Activated B cell treated with CpG ODN at 0.5 μM for 24 hours (primary cell): ENCODE results near the gene BLM. TPM values are rescaled to one million over a fixed set of nuclear protein-coding genes. Genes with fewer than 3 reads are reported as not detected.

Experiments used
- ATAC-seq: fragments of 200-7000 bp; cut with Tn5 transposase; one replicate; pipeline ENCODE4 v1.10.0; 2021; ENCODE audit warnings: low read depth, mild to moderate bottlenecking, moderate library complexity
- CTCF ChIA-PET: fragments of 350-600 bp; sonication (Branson Sonifier 250); formaldehyde crosslinking; loops from one replicate; lab custom pipeline; 2021; ENCODE audit warnings: antibody characterized with exemption; lab: Charles Lee
- POLR2A ChIA-PET: fragments of 350-600 bp; sonication (Branson Sonifier 250); formaldehyde crosslinking; loops from one replicate; lab custom pipeline; 2021; ENCODE audit warnings: antibody characterized with exemption; lab: Charles Lee
- DNase-seq: peaks from one replicate; pipeline ENCODE4 v3.0.0; 2022
- H3K27ac Mint-ChIP-seq: one replicate; pipeline ENCODE4 v1.8.0; 2020; ENCODE audit warnings: mixed read lengths
- H3K27me3 Mint-ChIP-seq: one replicate; pipeline ENCODE4 v1.8.0; 2021; ENCODE audit warnings: mixed read lengths
- H3K36me3 Mint-ChIP-seq: one replicate; pipeline ENCODE4 v1.8.0; 2021; ENCODE audit warnings: low read depth, mixed read lengths
- H3K4me1 Mint-ChIP-seq: one replicate; pipeline ENCODE4 v1.8.0; 2021; ENCODE audit warnings: mixed read lengths
- H3K4me3 Mint-ChIP-seq: one replicate; pipeline ENCODE4 v1.8.0; 2020; ENCODE audit warnings: mild to moderate bottlenecking, mixed read lengths
- H3K9me3 Mint-ChIP-seq: one replicate; pipeline ENCODE4 v1.8.0; 2020; ENCODE audit warnings: mixed read lengths
- CTCF ChIP-seq: fragments of 200-600 bp; IDR thresholded peaks from one replicate; pipeline ENCODE4 v1.8.0; 2022; ENCODE audit warnings: antibody characterized with exemption, mild to moderate bottlenecking
- intact Hi-C: fragments of 100-400 bp; cut with micrococcal nuclease; formaldehyde crosslinking; loops from one replicate; pipeline ENCODE4 v1.15.1; 2024
- total RNA-seq: library from RNA; stranded (reverse); gene quantifications from 2 replicates; pipeline ENCODE4 v1.2.3, GENCODE V29; 2022

BLM gene
- total RNA-seq, 1 donor from 2014 or later, result 23.4 TPM

- no peak for ATAC-seq
- Mint-ChIP-seq H3K27me3 (no peaks in the 10 kb centered on the region), H3K4me1 (peaks cover 31% of the 10 kb centered on the region), H3K9me3 (no peaks in the 10 kb centered on the region), H3K36me3 (no peaks in the 10 kb centered on the region), H3K27ac (no peak overlapping the region), H3K4me3 (no peak overlapping the region)
- ChIA-PET CTCF (interaction anchor here (0.8 to 1.2 kb wide), 2 partner anchors 9 to 105 kb away, joined by 3 to 4 read pairs; partner anchors contain the start of gene HDDC3), POLR2A (no interaction called here)
- no peak for TF ChIP-seq CTCF
- no peak for DNase-seq
- intact Hi-C loops, result no loop called here
Observed at GRCh38 chr15:90826886-90827435, 109.8 kb downstream of the BLM start.

- intact Hi-C loops, result no loop called here
Observed at GRCh38 chr15:90828111-90828510, 111.0 kb downstream of the BLM start.

GRCh38 chr15:90829126-90829525 is 112.0 kb downstream of the BLM start:
- CTCF ChIA-PET, result no interaction called here
- Mint-ChIP-seq H3K27ac (no peak overlapping the region), H3K27me3 (no peaks in the 10 kb centered on the region), H3K4me3 (no peak overlapping the region), H3K36me3 (no peaks in the 10 kb centered on the region), H3K9me3 (no peaks in the 10 kb centered on the region), H3K4me1 (peaks cover 24% of the 10 kb centered on the region)
- no peak for TF ChIP-seq CTCF
- ATAC-seq (no peak), DNase-seq (no peak)
- POLR2A ChIA-PET, result interaction anchor here (1.0 to 1.8 kb wide), 3 partner anchors 9 to 624 kb away, joined by 3 to 6 read pairs (median 6); no protein-coding TSS in a partner anchor
- intact Hi-C loops, result loop anchor here (1.0 kb wide), 1 partner anchor 9 kb away; no protein-coding TSS in a partner anchor

More at GRCh38 chr15:90828111-90828510, 111.0 kb downstream of the BLM start:
- H3K36me3 Mint-ChIP-seq, result no peaks in the 10 kb centered on the region
- ChIA-PET CTCF (no interaction called here), POLR2A (interaction anchor here (1.8 kb wide), 1 partner anchor 10 kb away, joined by 6 read pairs; no protein-coding TSS in a partner anchor)
- no peak for TF ChIP-seq CTCF
- no peak overlapping the region for H3K27ac Mint-ChIP-seq
- no peaks in the 10 kb centered on the region for H3K27me3 Mint-ChIP-seq
- no peak for ATAC-seq
- no peak for DNase-seq
- no peaks in the 10 kb centered on the region for H3K9me3 Mint-ChIP-seq
- no peak overlapping the region for H3K4me3 Mint-ChIP-seq
- peaks cover 31% of the 10 kb centered on the region for H3K4me1 Mint-ChIP-seq

- CTCF ChIA-PET, result no interaction called here
- H3K27ac Mint-ChIP-seq, result peak overlapping the region; percentile 57
- intact Hi-C loops, result loop anchor here (1.0 kb wide), 1 partner anchor 8 kb away; no protein-coding TSS in a partner anchor
- ATAC-seq (peak; percentile 74), DNase-seq (no peak)
- peaks cover 22% of the 10 kb centered on the region for H3K4me1 Mint-ChIP-seq
- H3K4me3 Mint-ChIP-seq, result peak overlapping the region; percentile 71
- no peaks in the 10 kb centered on the region for H3K27me3 Mint-ChIP-seq
- no peaks in the 10 kb centered on the region for H3K36me3 Mint-ChIP-seq
- no peaks in the 10 kb centered on the region for H3K9me3 Mint-ChIP-seq
- POLR2A ChIA-PET, result interaction anchor here (0.5 to 1.7 kb wide), 13 partner anchors 8 to 624 kb away, joined by 3 to 7 read pairs (median 4); partner anchors contain the start of genes FES and RCCD1
- TF ChIP-seq CTCF, result no peak
Observed at GRCh38 chr15:90829942-90830440, 112.8 kb downstream of the BLM start.

- DNase-seq (no peak), ATAC-seq (no peak)
- ChIA-PET CTCF (no interaction called here), POLR2A (interaction anchor here (1.1 kb wide), 1 partner anchor 17 kb away, joined by 3 read pairs; no protein-coding TSS in a partner anchor)
- H3K4me3 Mint-ChIP-seq, result no peak overlapping the region
- H3K9me3 Mint-ChIP-seq, result no peaks in the 10 kb centered on the region
- no peaks in the 10 kb centered on the region for H3K27me3 Mint-ChIP-seq
- H3K36me3 Mint-ChIP-seq, result no peaks in the 10 kb centered on the region
- no peak for TF ChIP-seq CTCF
- H3K4me1 Mint-ChIP-seq, result peaks cover 47% of the 10 kb centered on the region
- intact Hi-C loops, result no loop called here
- peak overlapping the region; percentile 16 for H3K27ac Mint-ChIP-seq
Observed at GRCh38 chr15:90834626-90835025, 117.5 kb downstream of the BLM start.
